GM23248 (cell line): Measurements from ENCODE around the gene TRIML2. TPM values are rescaled to one million over a fixed set of nuclear protein-coding genes. Genes with fewer than 3 reads are reported as not detected.

Source experiments
- DNase-seq: peaks from one replicate; pipeline ENCODE4 v3.0.0-alpha.2; 2015
- H2AFZ ChIP-seq: fragments of 200-600 bp; sonication (generic); 2 replicates; pipeline ENCODE4 v1.6.1; 2016; ENCODE audit warnings: antibody characterized with exemption
- H3F3A ChIP-seq: fragments of 200-600 bp; sonication (generic); 2 replicates; pipeline ENCODE4 v1.6.1; 2016; ENCODE audit warnings: mild to moderate bottlenecking, antibody characterized with exemption, mixed run types; ENCODE audit not compliant: insufficient read depth
- H3K27ac ChIP-seq: fragments of 200-600 bp; sonication (generic); 2 replicates; pipeline ENCODE4 v1.5.1; 2016; ENCODE audit warnings: mild to moderate bottlenecking
- H3K27me3 ChIP-seq: fragments of 200-600 bp; sonication (generic); replicated peaks from 2 replicates; pipeline ENCODE4 v1.6.1; 2016; ENCODE audit warnings: mild to moderate bottlenecking; ENCODE audit not compliant: insufficient read depth
- H3K36me3 ChIP-seq: fragments of 200-600 bp; sonication (generic); 2 replicates; pipeline ENCODE4 v1.6.1; 2016; ENCODE audit warnings: low read depth, mild to moderate bottlenecking
- H3K4me1 ChIP-seq: fragments of 200-600 bp; sonication (generic); 2 replicates; pipeline ENCODE4 v1.6.1; 2016; ENCODE audit warnings: mild to moderate bottlenecking; ENCODE audit not compliant: insufficient read depth
- H3K4me2 ChIP-seq: fragments of 200-600 bp; sonication (generic); one replicate; pipeline ENCODE4 v1.6.1; 2016; ENCODE audit warnings: mild to moderate bottlenecking; ENCODE audit not compliant: unreplicated experiment
- H3K4me3 ChIP-seq: fragments of 200-600 bp; sonication (generic); 2 replicates; pipeline ENCODE4 v1.5.1; 2016; ENCODE audit warnings: mild to moderate bottlenecking
- H3K79me2 ChIP-seq: fragments of 200-600 bp; sonication (generic); 2 replicates; pipeline ENCODE4 v1.6.1; 2016; ENCODE audit warnings: mild to moderate bottlenecking; ENCODE audit not compliant: insufficient read depth
- H3K9ac ChIP-seq: fragments of 200-600 bp; sonication (generic); 2 replicates; pipeline ENCODE4 v1.6.1; 2016; ENCODE audit warnings: mild to moderate bottlenecking
- H3K9me2 ChIP-seq: fragments of 200-600 bp; sonication (generic); 2 replicates; pipeline ENCODE4 v1.6.1; 2016; ENCODE audit warnings: mixed run types, mild to moderate bottlenecking, moderate library complexity; ENCODE audit not compliant: insufficient read depth
- H3K9me3 ChIP-seq: fragments of 200-600 bp; sonication (generic); one replicate; pipeline ENCODE4 v1.6.1; 2017; ENCODE audit warnings: low read depth
- H4K20me1 ChIP-seq: fragments of 200-600 bp; sonication (generic); 2 replicates; pipeline ENCODE4 v1.6.0; 2016; ENCODE audit not compliant: insufficient read depth
- EZH2 ChIP-seq: fragments of 200-600 bp; sonication (generic); IDR thresholded peaks from 2 replicates; pipeline ENCODE4 v1.6.1; 2018; ENCODE audit warnings: antibody characterized with exemption, mild to moderate bottlenecking; ENCODE audit not compliant: insufficient read depth, poor library complexity, severe bottlenecking
- EZH2phosphoT487 ChIP-seq: fragments of 200-600 bp; sonication (generic); IDR thresholded peaks from 2 replicates; pipeline ENCODE4 v1.6.1; 2018; ENCODE audit warnings: antibody characterized with exemption, moderate library complexity, mild to moderate bottlenecking, low read depth; ENCODE audit not compliant: insufficient read depth
- WGBS, 2 experiments: methylation state at CpG; one replicate each; pipeline ENCODE4 v1.1.6; 2015 to 2017; ENCODE audit warnings: low lambda C conversion rate in 2 of 2, low coverage in 1 of 2; ENCODE audit errors: missing lambda C conversion rate in 2 of 2; 5-methylcytosine and 5-hydroxymethylcytosine counted together
- in situ Hi-C: fragments of 300-500 bp; cut with MboI; formaldehyde crosslinking; loops from 2 replicates; pipeline ENCODE4 v1.15.0; 2020
- polyA plus RNA-seq: library from polyadenylated mRNA; unstranded; fragments of >200 nt; fragmentation: Nextera tagmentation; extraction: Ambion mirVana; gene quantifications from 2 replicates; pipeline ENCODE4 v1.2.1, GENCODE V29; 2016
- total RNA-seq: library from RNA; depleted of rRNA; stranded (reverse); fragments of >200 nt; shearing (Covaris generic); gene quantifications from 2 replicates; pipeline ENCODE4 v1.2.3, GENCODE V29; 2014

Gene TRIML2
- total and polyA plus RNA-seq, 2 experiments from 2014 or later: not detected

- in situ Hi-C loops: no loop called here
- Histone ChIP-seq H3K4me1 (no peaks in the 10 kb centered on the region), H3K79me2 (no peaks in the 10 kb centered on the region), H3K4me3 (no peak overlapping the region), H3K27ac (no peak overlapping the region), H3K9me2 (no peaks in the 10 kb centered on the region), H3F3A (no peaks in the 10 kb centered on the region), H3K27me3 (no peaks in the 10 kb centered on the region), H3K4me2 (no peak overlapping the region), H3K9ac (no peak overlapping the region), H2AFZ (no peak overlapping the region), H3K36me3 (no peaks in the 10 kb centered on the region), H4K20me1 (no peaks in the 10 kb centered on the region), H3K9me3 (no peaks in the 10 kb centered on the region)
- TF ChIP-seq EZH2phosphoT487 (no peak), EZH2 (no peak)
- 37 to 40% methylated on average over 6 of the region's 6 CpGs for WGBS, 2 experiments
- no peak for DNase-seq
These were observed 2.6 kb upstream of the TRIML2 start for GRCh38 chr4:188111955-188112354.

- in situ Hi-C loops: no loop called here
- WGBS, 2 experiments: 22 to 28% methylated on average over 7 of the region's 7 CpGs
These were observed 1.5 kb upstream of the TRIML2 start for GRCh38 chr4:188110741-188111471.

GRCh38 chr4:188110036-188110435 is 633 bp upstream of the TRIML2 start:
- DNase-seq: no peak
- no peak for TF ChIP-seq EZH2phosphoT487
- TF ChIP-seq EZH2: no peak
- Histone ChIP-seq H3K27ac (no peak overlapping the region), H2AFZ (no peak overlapping the region), H3F3A (no peaks in the 10 kb centered on the region), H3K9me3 (no peaks in the 10 kb centered on the region), H3K9me2 (no peaks in the 10 kb centered on the region), H3K4me3 (no peak overlapping the region), H4K20me1 (no peaks in the 10 kb centered on the region), H3K27me3 (no peaks in the 10 kb centered on the region), H3K36me3 (no peaks in the 10 kb centered on the region), H3K4me1 (no peaks in the 10 kb centered on the region), H3K9ac (no peak overlapping the region), H3K79me2 (no peaks in the 10 kb centered on the region), H3K4me2 (no peak overlapping the region)
- 0 to 4% methylated on average over 3 of the region's 3 CpGs for WGBS, 2 experiments
- in situ Hi-C loops: no loop called here

More at GRCh38 chr4:188110741-188111471, 1.5 kb upstream of the TRIML2 start:
- H4K20me1 ChIP-seq: no peaks in the 10 kb centered on the region
- H3K4me2 ChIP-seq: no peak overlapping the region
- H3K27ac ChIP-seq: no peak overlapping the region
- no peaks in the 10 kb centered on the region for H3K36me3 ChIP-seq
- H3F3A ChIP-seq: no peaks in the 10 kb centered on the region
- H3K9ac ChIP-seq: no peak overlapping the region
- H3K4me3 ChIP-seq: no peak overlapping the region
- H3K9me2 ChIP-seq: no peaks in the 10 kb centered on the region
- DNase-seq: no peak
- H2AFZ ChIP-seq: no peak overlapping the region
- no peaks in the 10 kb centered on the region for H3K27me3 ChIP-seq
- H3K79me2 ChIP-seq: no peaks in the 10 kb centered on the region
- no peaks in the 10 kb centered on the region for H3K4me1 ChIP-seq
- TF ChIP-seq EZH2 (no peak), EZH2phosphoT487 (no peak)
- no peaks in the 10 kb centered on the region for H3K9me3 ChIP-seq

- WGBS, 2 experiments: 15 to 21% methylated on average over 10 of the region's 10 CpGs
- TF ChIP-seq EZH2phosphoT487 (no peak), EZH2 (no peak)
- no peak overlapping the region for H3K9ac ChIP-seq
- H3K9me2 ChIP-seq: no peaks in the 10 kb centered on the region
- H3K27ac ChIP-seq: no peak overlapping the region
- H3F3A ChIP-seq: no peaks in the 10 kb centered on the region
- in situ Hi-C loops: no loop called here
- H3K4me1 ChIP-seq: no peaks in the 10 kb centered on the region
- H2AFZ ChIP-seq: no peak overlapping the region
- H3K27me3 ChIP-seq: no peaks in the 10 kb centered on the region
- H4K20me1 ChIP-seq: no peaks in the 10 kb centered on the region
- no peaks in the 10 kb centered on the region for H3K79me2 ChIP-seq
- no peaks in the 10 kb centered on the region for H3K36me3 ChIP-seq
- no peak overlapping the region for H3K4me3 ChIP-seq
- DNase-seq: peak; percentile 1
- H3K4me2 ChIP-seq: no peak overlapping the region
- no peaks in the 10 kb centered on the region for H3K9me3 ChIP-seq
These were observed 1.2 kb downstream of the TRIML2 start for GRCh38 chr4:188107931-188108843.
